AG09319 (cell line): ENCODE results near the gene DLG1.

ENCODE experiments used
- DNase-seq: peaks from one replicate; pipeline ENCODE4 v3.0.0-alpha.2; 2010; ENCODE audit warnings: low read depth; ENCODE audit errors: extremely low read depth
- TF ChIP-seq, protein P1 (sequence below): IDR thresholded peaks from 2 replicates; pipeline ENCODE4 v1.5.1; 2011; ENCODE audit warnings: low read depth, mild to moderate bottlenecking, inconsistent platforms, low read length, moderate library complexity

DLG1 gene

DNA sequence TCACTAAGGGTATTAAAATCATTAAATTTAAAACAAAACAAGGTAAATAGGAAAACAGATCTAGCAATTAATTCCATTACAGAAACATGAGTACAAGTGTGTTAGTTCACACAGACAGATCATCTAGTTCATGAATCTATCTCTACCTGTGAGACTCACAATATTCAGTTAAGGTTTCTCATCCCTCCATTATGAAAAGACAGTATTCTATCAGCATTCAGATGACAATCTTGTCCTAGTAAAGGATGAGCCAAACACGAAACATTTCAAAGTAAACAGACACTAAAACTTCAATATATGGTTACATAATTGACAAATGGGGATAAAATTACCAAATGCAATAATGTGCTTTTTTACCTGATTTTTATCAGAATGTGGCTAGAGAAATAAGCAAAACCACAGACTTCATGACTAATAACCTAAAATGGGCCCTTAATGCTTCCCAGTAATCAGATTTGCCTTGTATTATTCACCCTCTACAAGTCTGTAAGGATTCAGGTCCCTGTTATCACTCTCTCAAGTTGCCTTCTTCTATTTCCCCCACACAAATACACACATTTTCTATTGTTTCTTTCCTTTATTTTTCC is 126.8 kb downstream of the DLG1 start:
- DNase-seq = no peak
- TF ChIP-seq, protein P1, sequence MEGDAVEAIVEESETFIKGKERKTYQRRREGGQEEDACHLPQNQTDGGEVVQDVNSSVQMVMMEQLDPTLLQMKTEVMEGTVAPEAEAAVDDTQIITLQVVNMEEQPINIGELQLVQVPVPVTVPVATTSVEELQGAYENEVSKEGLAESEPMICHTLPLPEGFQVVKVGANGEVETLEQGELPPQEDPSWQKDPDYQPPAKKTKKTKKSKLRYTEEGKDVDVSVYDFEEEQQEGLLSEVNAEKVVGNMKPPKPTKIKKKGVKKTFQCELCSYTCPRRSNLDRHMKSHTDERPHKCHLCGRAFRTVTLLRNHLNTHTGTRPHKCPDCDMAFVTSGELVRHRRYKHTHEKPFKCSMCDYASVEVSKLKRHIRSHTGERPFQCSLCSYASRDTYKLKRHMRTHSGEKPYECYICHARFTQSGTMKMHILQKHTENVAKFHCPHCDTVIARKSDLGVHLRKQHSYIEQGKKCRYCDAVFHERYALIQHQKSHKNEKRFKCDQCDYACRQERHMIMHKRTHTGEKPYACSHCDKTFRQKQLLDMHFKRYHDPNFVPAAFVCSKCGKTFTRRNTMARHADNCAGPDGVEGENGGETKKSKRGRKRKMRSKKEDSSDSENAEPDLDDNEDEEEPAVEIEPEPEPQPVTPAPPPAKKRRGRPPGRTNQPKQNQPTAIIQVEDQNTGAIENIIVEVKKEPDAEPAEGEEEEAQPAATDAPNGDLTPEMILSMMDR = no peak

DNA sequence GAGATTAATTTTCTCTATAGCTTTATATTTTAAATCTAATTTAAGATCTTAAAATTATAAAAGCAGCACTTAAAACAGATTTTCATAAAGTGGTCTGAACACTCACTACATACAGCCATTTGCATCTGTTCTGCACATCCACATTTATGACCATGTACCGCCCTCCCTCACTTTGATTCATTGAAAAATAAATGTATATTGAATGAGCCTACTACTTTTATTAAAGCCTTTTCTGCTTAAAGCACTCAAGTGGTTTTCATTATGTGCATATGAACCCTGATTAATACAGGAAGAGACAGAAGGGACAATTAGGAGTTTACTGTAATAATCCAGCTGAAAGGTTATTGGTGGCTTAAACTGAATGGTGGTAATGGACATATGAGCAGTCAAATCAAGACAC is 129.4 kb downstream of the DLG1 start:
- TF ChIP-seq, protein P1 = no peak
- no peak for DNase-seq

DNA sequence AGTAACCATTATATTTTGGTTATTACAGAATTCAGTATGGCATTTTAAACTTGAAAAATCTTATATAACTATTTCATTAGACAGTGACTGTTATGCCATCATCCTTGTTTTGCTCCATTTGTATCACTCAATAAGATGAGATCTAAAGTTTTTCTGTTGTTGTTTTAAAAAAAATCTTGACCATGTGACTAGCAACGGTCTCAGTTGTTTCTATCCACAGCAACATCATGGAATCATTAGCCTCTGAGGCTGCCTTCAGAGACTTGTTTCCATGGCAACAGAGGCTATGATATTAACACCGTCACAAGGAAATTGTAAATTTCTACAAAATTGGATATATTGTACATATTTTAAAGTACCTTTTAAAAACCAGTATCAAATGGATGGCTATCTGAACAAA is 129.8 kb downstream of the DLG1 start:
- DNase-seq = peak; percentile 57
- TF ChIP-seq, protein P1 = no peak

DNA sequence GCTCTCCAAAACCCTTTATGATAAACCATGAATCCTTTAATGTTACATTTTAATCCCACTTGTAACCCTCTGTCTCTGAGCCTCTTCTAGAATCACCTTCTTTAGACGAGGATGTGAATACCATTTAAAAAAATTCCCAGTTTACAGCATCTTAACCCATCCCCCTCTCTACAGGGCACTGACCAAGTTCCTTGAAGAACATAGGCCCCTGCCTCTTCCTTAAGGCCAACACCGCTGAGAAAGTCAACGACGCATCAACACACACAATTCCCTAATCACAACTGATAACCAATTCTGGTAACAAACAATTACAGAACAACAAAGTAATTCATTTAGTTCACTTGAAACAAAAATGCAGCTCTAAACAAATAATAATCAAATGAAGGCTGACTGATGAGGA is 130.3 kb downstream of the DLG1 start:
- TF ChIP-seq, protein P1 = no peak
- DNase-seq = no peak

DNA sequence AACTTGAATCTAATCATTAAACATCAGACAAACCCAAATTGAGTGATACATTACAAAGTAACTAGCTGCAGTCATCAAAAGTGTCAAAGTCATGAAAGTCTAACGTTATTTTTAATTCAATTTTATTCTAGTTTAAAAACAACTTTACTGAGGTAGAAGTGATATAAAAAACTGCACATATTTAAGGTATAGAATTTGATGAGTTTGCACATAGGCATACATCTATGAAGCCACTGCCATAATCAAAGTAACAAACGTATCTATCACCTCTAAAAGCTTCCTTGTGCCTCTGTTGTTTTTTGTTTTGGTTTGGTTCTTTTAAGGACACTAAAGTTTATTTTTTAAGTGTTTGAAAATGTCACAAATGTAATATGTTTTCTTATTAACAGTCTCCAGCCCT is 130.9 kb downstream of the DLG1 start:
- DNase-seq = no peak
- TF ChIP-seq, protein P1 = no peak

DNA sequence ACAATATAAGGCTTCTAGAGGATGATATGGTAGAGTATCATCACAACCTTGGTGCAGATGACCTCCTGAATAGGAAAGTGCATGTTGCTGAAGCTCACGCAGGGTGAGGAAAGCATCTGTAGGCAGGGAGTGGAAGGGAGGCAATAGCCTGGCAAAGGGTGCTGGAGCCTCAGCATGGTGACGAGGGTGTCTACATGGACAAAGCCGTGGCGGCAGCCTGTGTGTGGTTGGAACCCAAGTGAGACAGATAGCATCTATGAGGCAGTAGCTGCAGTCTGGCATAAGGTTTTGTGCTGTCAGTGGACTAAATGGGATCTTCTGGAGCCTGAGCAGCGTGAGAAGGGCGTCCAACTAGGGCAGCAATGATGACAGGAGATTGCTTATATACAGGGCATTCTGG is 132.5 kb downstream of the DLG1 start:
- TF ChIP-seq, protein P1 = no peak
- no peak for DNase-seq

DNA sequence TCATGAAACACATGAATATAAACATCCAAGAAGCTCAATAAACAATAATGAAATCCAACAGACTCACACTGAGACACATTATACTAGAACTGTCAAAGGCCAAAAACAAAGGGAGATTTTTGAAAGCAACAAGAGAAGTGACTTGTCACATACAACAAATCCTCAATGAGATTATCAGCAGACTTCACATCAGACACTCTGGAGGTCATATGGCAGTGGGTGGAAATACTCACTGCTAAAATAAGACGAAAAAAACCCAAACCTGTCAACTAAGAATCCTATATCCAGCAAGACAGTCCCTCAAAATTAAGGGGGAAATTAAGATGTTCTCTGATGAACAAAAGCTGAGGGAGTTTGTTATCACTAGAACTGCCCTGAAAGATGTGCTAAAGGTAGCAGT is 143.4 kb downstream of the DLG1 start:
- no peak for DNase-seq
- TF ChIP-seq, protein P1 = no peak
